NCI-H524 (cell line): Measurements from ENCODE around the gene AGRN.
"Not testable (repeated sequence)": the region's sequence is repeated elsewhere in the genome, so short reads cannot be mapped to it uniquely, and the experiment has no call there.

Experiments used
- DNase-seq, 2 experiments: peaks; one replicate each; lab custom pipeline; 2025; lab: John Stamatoyannopoulos, UW

Gene AGRN

DNA sequence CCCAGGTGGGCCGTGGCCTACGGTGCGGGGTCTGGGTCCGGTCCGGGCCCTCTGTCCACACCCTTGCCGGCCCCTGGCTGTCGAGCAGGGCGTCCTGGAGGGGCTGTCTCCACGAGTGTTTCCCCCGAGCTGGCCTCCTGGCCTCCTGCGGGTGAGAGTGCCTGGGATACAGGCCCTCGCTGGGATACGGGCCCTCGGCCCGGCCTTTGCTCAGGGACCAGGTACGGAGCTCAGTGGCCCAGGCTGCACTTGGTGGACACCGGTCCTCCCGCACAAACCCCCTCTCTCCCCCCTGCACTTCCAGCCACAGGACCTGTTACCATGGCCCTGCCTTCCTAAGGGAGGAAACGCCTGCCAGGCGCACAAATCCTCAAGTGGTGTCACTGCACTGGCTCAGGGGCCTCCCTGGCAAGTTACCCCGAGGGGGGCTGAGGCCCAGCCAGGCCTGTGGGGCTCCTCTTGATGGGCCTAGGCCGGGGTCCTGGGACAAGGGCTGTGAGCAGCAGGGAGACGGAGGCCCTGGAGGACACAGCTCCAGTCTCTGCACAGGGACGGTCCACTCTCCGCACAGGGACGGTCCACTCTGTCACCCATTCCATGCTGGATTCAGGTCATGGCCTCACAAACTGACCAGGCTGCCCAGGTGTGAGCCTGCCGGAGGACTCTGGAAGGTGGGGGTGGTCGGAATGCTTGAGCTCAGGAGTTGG is 72.4 kb downstream of the AGRN start:
- DNase-seq = no peak

DNA sequence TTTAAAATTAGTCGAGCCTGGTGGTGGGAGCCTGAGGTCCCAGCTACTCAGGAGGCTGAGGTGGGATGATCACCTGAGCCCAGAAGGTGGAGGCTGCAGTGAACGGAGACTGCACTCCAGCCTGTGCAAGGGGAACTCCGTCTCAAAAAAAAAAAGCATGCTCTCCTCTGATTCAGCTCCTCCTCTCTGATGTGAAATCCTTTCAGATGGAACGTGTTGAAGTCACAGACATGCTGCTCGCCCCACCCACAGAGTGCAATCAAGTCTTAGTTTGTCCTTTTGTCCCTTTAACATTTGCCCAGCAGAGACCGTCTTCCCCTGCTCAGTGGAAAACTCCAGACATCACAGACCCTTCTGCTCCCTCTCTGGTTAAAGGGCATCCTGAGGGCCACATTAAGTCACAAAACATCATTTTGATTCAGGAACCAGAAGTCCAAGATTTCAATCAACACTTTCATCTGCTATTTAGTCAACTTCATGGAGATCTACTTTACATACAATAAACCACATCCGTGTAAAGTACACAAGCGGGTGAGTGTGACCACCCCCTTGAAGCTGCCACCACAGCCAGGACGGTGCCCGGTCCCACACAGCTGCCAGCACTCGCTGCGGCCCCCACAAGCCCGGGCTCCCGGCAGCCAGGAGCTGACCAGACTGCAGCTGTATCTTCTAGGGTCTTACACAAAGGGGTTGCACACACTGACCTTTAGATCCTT is 73.1 kb downstream of the AGRN start:
- DNase-seq = no peak

DNA sequence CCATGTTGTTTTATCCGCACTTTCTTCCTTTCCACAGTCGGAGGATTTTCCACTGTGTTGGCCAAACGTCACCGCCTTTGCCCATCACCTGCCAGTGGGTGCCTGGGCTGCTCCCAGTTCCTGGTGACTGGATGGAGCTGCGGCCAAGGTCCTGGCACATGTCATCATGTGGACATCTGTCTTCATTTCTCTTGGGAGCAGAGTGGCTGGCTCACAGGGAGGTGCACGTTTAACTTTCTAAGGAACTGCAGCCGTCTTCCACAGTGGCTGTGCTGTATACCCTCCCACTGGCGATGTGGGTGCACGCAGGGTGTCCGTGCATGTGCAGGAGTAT is 73.7 kb downstream of the AGRN start:
- DNase-seq = no peak

GRCh38 chr1:1094981-1095380 is 75.1 kb downstream of the AGRN start:
- DNase-seq = no peak

- DNase-seq = not testable (repeated sequence)
Observed at GRCh38 chr1:1096136-1096535, 76.2 kb downstream of the AGRN start.

GRCh38 chr1:1098681-1099421 is 78.9 kb downstream of the AGRN start:
- DNase-seq = no peak

DNA sequence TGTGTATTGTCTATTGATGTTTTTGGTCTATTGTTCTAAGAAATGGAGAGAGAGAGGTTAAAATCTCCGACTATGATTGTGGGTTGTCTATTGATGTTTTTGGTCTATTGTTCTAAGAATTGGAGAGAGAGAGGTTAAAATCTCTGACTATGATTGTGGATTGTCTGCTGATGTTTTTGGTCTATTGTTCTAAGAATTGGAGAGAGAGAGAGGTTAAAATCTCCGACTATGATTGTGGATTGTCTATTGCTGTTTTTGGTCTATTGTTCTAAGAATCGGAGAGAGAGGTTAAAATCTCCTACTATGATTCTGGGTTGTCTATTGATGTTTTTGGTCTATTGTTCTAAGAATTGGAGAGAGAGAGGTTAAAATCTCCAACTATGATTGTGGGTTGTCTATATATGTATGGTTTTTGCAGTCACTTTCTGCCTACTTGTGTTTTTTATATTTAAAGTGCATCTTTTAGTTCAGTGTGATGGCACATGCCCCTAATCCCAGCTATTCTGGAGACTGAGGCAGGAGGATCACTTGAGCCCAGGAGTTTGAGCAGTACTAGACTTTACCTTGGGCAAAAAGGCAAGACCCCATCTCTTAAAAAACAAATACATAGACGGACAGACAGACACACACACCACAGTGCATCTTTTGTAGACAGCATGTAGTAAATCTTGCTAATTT is 79.7 kb downstream of the AGRN start:
- no peak for DNase-seq

GRCh38 chr1:1100296-1100695 is 80.4 kb downstream of the AGRN start:
- DNase-seq = no peak

- no peak for DNase-seq
Observed at GRCh38 chr1:1101503-1101902, 81.6 kb downstream of the AGRN start.

DNA sequence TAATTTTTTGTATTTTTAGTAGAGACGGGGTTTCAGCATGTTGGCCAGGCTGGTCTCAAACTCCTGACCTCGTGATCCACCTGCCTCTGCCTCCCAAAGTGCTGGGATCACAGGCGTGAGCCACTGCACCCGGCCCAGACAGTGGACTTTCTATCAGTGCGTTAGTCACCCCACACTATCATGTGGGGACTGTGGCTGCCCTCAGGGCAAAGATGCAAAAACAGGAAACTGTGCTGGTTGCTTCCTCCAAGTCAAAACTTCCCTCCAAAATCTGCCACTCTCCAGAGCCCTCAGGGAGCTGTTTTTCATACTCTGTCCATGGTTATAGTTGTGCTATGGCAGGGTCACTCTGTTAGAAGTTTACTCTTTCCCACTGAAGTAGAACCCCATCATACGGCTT is 84.2 kb downstream of the AGRN start:
- not testable (repeated sequence) for DNase-seq
